COR-L47 (cell line): Measurements from ENCODE around the gene MGAT5.

Experiments
- DNase-seq: peaks from one replicate; lab custom pipeline; 2025; lab: John Stamatoyannopoulos, UW

The MGAT5 gene

GRCh38 chr2:134421556-134422328, 167.9 kb downstream of the MGAT5 start:
- no peak for DNase-seq

- no peak for DNase-seq
Observed at GRCh38 chr2:134425724-134426496, 172.0 kb downstream of the MGAT5 start.

- DNase-seq, result no peak
Observed at GRCh38 chr2:134426721-134427120, 172.8 kb downstream of the MGAT5 start.

GRCh38 chr2:134429886-134430285, 176.0 kb downstream of the MGAT5 start:
- DNase-seq, result no peak

- DNase-seq, result no peak
Observed at GRCh38 chr2:134431838-134432434, 178.1 kb downstream of the MGAT5 start.

GRCh38 chr2:134432435-134432883, 178.6 kb downstream of the MGAT5 start:
- DNase-seq, result no peak

GRCh38 chr2:134433469-134433868, 179.6 kb downstream of the MGAT5 start:
- no peak for DNase-seq

GRCh38 chr2:134433979-134434378, 180.1 kb downstream of the MGAT5 start:
- DNase-seq, result no peak

GRCh38 chr2:134435505-134435904, 181.6 kb downstream of the MGAT5 start:
- no peak for DNase-seq

GRCh38 chr2:134435936-134436335, 182.1 kb downstream of the MGAT5 start:
- no peak for DNase-seq

- no peak for DNase-seq
Observed at GRCh38 chr2:134436706-134437105, 182.8 kb downstream of the MGAT5 start.

- DNase-seq, result no peak
Observed at GRCh38 chr2:134438371-134438770, 184.5 kb downstream of the MGAT5 start.

GRCh38 chr2:134440336-134440909, 186.6 kb downstream of the MGAT5 start:
- DNase-seq, result no peak

- DNase-seq, result no peak
Observed at GRCh38 chr2:134441153-134441863, 187.4 kb downstream of the MGAT5 start.

GRCh38 chr2:134443814-134444480, 190.1 kb downstream of the MGAT5 start:
- DNase-seq, result no peak

GRCh38 chr2:134445116-134445515, 191.2 kb downstream of the MGAT5 start:
- DNase-seq, result no peak

GRCh38 chr2:134445985-134446382, 192.1 kb downstream of the MGAT5 start:
- no peak for DNase-seq

GRCh38 chr2:134446383-134447017, 192.6 kb downstream of the MGAT5 start:
- DNase-seq, result no peak

GRCh38 chr2:134447669-134448068, 193.8 kb downstream of the MGAT5 start:
- DNase-seq, result no peak

- DNase-seq, result no peak
Observed at GRCh38 chr2:134448650-134449049, 194.8 kb downstream of the MGAT5 start.

GRCh38 chr2:134449157-134449556, 195.3 kb downstream of the MGAT5 start:
- no peak for DNase-seq
